Measurements from ENCODE around the gene ZC3H4.

Gene ZC3H4

DNA sequence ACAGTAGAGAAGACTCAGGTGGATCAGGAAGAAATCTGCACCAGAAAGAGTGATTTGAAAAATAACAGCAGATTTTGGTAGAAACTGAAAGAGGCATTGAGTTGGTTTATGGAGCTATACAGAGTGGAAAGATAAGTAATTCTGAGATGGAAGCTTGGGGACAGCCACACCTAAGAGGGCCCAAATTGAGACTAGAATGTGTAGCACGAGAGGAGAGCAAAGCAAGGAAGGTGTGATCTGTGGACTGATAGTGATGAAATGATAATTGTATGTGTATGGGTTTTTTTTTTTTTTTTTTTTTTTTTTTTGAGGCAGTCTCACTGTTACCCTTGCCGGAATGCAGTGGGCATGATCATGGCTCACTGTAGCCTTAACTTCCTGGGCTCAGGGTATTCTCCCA lies 33.3 kb upstream of the ZC3H4 start:
- POLR2A ChIA-PET, result no interaction called here
- TF ChIP-seq, protein P1, sequence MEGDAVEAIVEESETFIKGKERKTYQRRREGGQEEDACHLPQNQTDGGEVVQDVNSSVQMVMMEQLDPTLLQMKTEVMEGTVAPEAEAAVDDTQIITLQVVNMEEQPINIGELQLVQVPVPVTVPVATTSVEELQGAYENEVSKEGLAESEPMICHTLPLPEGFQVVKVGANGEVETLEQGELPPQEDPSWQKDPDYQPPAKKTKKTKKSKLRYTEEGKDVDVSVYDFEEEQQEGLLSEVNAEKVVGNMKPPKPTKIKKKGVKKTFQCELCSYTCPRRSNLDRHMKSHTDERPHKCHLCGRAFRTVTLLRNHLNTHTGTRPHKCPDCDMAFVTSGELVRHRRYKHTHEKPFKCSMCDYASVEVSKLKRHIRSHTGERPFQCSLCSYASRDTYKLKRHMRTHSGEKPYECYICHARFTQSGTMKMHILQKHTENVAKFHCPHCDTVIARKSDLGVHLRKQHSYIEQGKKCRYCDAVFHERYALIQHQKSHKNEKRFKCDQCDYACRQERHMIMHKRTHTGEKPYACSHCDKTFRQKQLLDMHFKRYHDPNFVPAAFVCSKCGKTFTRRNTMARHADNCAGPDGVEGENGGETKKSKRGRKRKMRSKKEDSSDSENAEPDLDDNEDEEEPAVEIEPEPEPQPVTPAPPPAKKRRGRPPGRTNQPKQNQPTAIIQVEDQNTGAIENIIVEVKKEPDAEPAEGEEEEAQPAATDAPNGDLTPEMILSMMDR (IDR thresholded peaks at IDR 0.05; ENCODE audit: insufficient read depth, low read length, missing control alignments), result no peak
- CTCF ChIA-PET, result interaction anchor here (1.0 to 20.6 kb wide), 5 partner anchors 10 to 102 kb away, joined by 4 to 512 read pairs (median 6); no protein-coding TSS in a partner anchor

DNA sequence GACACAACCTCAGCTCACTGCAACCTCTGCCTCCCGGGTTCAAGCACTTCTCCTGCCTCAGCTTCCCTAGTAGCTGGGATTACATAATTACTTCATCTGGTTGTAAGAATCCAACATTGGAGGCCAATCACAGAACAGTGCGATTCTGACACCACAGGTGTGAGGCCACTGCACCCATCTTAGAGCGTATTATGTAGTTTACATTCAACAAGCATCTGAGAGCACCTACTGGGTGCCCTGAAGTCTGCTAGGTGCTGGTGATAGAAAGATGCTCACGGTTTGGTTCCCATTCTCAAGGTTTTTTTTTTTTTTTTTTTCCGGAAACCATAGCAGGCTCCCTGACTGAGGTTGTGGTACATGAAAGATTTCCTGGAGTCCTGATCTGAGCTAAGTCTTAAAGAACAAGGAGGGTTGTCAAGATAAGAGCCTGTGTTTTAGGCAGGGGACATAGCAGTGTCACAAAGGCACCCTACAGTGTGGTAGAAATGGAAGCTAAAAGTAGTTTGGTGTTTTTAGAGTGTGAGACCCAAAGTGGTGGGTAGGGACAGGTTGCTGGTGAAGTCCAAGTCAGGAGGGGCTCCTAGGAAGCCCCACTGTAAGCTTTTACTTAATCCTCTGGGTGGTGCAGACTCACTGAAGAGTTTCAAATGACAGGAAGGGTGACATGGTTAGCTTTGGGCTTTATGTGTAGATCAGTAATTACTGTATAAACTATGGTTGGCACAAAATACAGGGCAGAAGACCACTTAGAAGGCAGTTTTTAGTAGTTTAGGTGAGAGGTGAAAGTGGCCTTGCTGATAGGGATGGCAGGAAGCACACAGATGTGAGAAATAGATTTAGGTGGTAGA lies 32.3 kb upstream of the ZC3H4 start:
- TF ChIP-seq, protein P1 (IDR thresholded peaks at IDR 0.05; ENCODE audit: insufficient read depth, low read length, missing control alignments), result no peak
- DNase-seq (ENCODE audit: low read depth, low spot score), result no peak
- no peak overlapping the region for H3K4me3 ChIP-seq (ENCODE audit: low read depth, low read length)
- CTCF ChIA-PET, result interaction anchor here (0.6 to 20.6 kb wide), 10 partner anchors 9 to 152 kb away, joined by 3 to 512 read pairs (median 5); partner anchors contain the start of gene SAE1
- POLR2A ChIA-PET, result no interaction called here

More for the DNA sequence above, 33.3 kb upstream of the ZC3H4 start:
- H3K4me3 ChIP-seq (ENCODE audit: low read depth, low read length), result no peak overlapping the region
- DNase-seq (ENCODE audit: low read depth, low spot score), result no peak

DNA sequence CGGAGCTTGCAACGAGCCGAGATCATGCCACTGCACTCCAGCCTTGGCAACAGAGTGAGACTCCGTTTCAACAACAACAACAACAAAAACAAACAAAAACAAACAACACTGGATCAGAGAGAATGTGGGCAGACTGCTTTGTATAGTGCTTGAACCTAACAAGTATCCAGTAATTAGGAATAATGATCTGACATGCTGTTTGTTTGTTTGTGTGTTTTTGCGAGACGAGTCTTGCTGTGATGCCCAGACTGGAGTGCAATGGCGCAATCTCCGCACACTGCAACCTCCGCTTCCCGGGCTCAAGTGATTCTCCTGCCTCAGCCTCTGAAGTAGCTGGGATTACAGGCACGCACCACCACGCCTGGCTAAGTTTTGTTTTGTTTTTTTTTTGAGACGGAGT lies 31.1 kb upstream of the ZC3H4 start:
- ChIA-PET CTCF (interaction anchor here (0.7 to 20.6 kb wide), 6 partner anchors 9 to 104 kb away, joined by 3 to 512 read pairs (median 4); no protein-coding TSS in a partner anchor), POLR2A (no interaction called here)
- no peak overlapping the region for H3K4me3 ChIP-seq (ENCODE audit: low read depth, low read length)
- TF ChIP-seq, protein P1 (IDR thresholded peaks at IDR 0.05; ENCODE audit: insufficient read depth, low read length, missing control alignments), result no peak
- DNase-seq (ENCODE audit: low read depth, low spot score), result no peak

DNA sequence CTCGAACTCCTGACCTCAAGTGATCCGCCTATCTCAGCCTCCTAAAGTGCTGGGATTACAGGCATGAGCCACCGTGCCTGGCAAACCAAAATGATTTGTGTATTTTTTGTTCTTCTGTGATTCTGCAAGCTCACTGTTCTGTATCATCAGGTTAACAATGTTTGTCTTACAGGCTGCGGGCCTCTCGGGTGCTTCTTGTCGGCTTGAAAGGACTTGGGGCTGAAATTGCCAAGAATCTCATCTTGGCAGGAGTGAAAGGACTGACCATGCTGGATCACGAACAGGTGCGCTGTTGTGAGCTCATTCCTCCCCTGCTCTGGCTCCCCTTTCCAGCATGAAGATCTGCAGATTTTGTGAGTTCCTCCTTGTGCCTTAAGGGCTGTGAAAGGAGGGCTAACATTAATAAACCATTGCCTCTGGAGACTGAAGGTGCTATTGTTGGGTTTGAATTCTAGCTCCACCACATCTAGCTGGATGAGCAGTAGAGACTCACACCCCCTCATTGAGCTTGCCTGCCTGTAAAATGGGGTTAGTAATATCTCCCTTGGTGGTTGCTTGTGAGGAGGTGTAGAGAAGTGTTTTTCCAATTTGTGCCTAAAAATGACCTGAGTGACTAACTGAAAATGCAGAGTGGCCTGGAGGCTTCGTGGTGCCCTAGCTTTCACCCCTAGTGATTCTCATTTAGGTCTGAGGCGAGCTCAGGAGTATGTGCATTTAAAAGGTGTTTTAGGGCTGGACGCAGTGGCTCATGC lies 29.9 kb upstream of the ZC3H4 start:
- POLR2A ChIA-PET, result interaction anchor here (0.7 kb wide), 1 partner anchor 103 kb away, joined by 3 read pairs; no protein-coding TSS in a partner anchor
- no peak overlapping the region for H3K4me3 ChIP-seq (ENCODE audit: low read depth, low read length)
- TF ChIP-seq, protein P1 (IDR thresholded peaks at IDR 0.05; ENCODE audit: insufficient read depth, low read length, missing control alignments), result no peak
- DNase-seq (ENCODE audit: low read depth, low spot score), result no peak
- CTCF ChIA-PET, result interaction anchor here (0.8 to 20.6 kb wide), 10 partner anchors 9 to 162 kb away, joined by 3 to 512 read pairs (median 4); no protein-coding TSS in a partner anchor

DNA sequence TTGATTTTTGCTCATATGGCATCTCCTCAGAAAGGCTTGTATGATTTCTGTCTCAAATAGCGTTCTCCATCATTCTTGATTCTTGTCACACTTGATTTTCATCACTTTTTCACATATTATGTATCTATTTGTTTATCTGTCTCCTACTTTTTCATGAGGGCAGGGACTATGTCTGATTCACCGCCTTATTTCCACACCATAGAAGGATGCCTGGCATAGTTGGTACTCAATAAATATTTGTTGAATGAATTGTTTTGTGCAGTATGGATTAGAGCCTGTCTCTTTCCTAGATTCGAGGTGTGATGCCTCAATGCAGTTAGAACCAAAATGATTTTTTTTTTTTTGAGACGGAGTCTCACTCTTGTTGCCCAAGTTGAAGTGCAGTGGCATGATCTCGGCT lies 29.2 kb upstream of the ZC3H4 start:
- no peak overlapping the region for H3K4me3 ChIP-seq (ENCODE audit: low read depth, low read length)
- TF ChIP-seq, protein P1 (IDR thresholded peaks at IDR 0.05; ENCODE audit: insufficient read depth, low read length, missing control alignments), result no peak
- no peak for DNase-seq (ENCODE audit: low read depth, low spot score)
- CTCF ChIA-PET, result interaction anchor here (0.8 to 20.6 kb wide), 7 partner anchors 8 to 163 kb away, joined by 3 to 512 read pairs (median 4); no protein-coding TSS in a partner anchor
- POLR2A ChIA-PET, result interaction anchor here (0.7 kb wide), 1 partner anchor 104 kb away, joined by 3 read pairs; no protein-coding TSS in a partner anchor

Measured in AG04449 (cell line).